Measurements from ENCODE around the gene TRPM7. TPM values are rescaled to one million over a fixed set of nuclear protein-coding genes. Genes with fewer than 3 reads are reported as not detected.

The TRPM7 gene
- total and polyA plus RNA-seq, 8 donors: 30.6 to 47.6 (median 40.1) TPM

DNA sequence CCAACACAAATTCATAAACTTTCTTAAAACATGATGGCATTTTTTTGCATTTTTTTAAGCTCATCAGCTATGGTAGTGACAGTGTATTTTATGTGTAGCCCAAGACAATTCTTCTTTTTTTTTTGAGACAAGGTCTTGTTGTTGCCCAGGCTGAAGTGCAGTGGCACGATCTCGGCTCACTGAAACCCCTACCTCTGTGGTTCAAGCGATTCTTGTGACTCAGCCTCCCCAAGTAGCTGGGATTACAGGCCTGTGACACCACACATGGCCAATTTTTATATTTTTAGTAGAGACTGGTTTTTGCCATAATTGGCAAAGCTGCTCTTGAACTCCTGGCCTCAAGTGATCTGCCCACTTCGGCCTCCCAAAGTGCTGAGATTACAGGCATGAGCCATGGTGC lies 122.8 kb downstream of the TRPM7 start:
- Histone ChIP-seq H3K36me3 (peaks cover 0 to 74% of the 10 kb centered on the region in 2 donors), H3K27me3 (no peaks in the 10 kb centered on the region), H3K4me3 (no peak overlapping the region), H3K27ac (no peak overlapping the region), H3K9me3 (no peaks in the 10 kb centered on the region), H3K4me1 (no peaks in the 10 kb centered on the region)
- intact Hi-C loops (cut with DNase I): no loop called here
- TF ChIP-seq, protein P1, sequence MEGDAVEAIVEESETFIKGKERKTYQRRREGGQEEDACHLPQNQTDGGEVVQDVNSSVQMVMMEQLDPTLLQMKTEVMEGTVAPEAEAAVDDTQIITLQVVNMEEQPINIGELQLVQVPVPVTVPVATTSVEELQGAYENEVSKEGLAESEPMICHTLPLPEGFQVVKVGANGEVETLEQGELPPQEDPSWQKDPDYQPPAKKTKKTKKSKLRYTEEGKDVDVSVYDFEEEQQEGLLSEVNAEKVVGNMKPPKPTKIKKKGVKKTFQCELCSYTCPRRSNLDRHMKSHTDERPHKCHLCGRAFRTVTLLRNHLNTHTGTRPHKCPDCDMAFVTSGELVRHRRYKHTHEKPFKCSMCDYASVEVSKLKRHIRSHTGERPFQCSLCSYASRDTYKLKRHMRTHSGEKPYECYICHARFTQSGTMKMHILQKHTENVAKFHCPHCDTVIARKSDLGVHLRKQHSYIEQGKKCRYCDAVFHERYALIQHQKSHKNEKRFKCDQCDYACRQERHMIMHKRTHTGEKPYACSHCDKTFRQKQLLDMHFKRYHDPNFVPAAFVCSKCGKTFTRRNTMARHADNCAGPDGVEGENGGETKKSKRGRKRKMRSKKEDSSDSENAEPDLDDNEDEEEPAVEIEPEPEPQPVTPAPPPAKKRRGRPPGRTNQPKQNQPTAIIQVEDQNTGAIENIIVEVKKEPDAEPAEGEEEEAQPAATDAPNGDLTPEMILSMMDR (IDR thresholded peaks at IDR 0.05): no peak
- ATAC-seq: no peak
- no peak for DNase-seq

DNA sequence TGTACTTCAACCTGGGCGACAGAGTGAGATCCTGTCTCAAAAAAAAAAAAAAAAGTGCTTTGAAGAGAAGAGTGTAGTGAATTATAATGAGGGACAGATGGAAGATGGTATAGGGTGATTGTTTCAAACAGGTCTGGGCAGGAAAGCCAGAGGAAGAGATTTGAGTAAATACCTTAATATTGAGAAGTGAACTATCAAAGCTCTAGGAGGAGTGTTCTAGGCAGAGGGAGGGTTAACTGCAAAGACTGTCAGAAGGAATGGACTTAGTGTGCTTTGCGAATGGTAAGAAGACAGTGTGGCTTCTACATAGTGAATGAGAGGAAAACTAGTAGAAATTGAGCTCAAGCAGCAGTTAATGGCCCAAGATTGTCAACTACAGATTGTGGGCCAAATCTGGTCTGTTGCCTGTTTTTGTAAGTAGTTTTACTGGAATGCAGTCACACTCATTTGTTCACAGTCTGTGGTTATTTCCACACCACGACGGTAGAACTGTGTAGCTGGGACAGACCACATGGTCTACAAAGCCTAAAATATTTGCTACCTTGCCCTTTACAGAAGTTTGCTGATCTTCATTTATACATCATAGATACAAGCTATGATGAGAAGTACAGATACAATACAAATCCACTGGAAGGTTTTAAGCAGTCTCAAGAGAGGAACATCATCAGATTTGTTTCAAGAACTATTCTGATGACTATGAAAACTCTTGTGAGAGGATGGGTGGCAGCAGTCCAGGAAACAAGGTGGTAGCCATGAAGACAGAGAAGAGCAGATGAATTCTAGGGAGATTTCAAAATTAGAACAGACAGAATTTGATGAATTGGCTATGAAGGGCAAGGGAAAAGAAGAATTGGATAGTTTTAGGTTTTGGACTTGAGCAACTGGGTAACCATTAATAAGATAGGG lies 123.6 kb downstream of the TRPM7 start:
- ATAC-seq: no peak
- Histone ChIP-seq H3K4me3 (no peak overlapping the region), H3K36me3 (peaks cover 0 to 74% of the 10 kb centered on the region in 2 donors), H3K9me3 (no peaks in the 10 kb centered on the region), H3K4me1 (no peaks in the 10 kb centered on the region), H3K27me3 (no peaks in the 10 kb centered on the region), H3K27ac (peak overlapping the region in 1 of 2 donors; percentile 45)
- DNase-seq: no peak
- intact Hi-C loops (cut with DNase I): no loop called here
- TF ChIP-seq, protein P1 (IDR thresholded peaks at IDR 0.05): no peak

DNA sequence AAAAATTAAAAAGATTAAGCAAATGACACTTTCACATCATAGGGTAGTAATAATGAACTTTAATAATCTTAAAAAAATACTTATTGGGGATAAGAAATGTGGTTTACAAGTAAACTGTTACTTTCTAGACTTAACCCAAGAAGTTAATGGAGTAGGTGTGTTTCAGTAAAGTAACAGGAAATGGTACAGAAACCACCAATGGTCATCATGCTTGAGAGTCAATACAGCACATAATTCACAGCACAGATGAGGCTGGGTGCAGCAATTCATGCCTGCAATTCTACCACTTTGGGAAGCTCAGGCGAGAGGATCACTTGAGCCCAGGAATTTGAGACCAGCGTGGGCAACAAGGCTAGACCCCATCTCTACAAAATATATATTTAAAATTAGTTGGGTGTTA lies 128.6 kb downstream of the TRPM7 start:
- intact Hi-C loops (cut with DNase I): no loop called here
- Histone ChIP-seq H3K27ac (no peak overlapping the region), H3K9me3 (no peaks in the 10 kb centered on the region), H3K36me3 (peaks cover 0 to 43% of the 10 kb centered on the region in 2 donors), H3K4me1 (no peaks in the 10 kb centered on the region), H3K4me3 (no peak overlapping the region), H3K27me3 (no peaks in the 10 kb centered on the region)
- ATAC-seq: no peak
- no peak for DNase-seq
- TF ChIP-seq, protein P1 (IDR thresholded peaks at IDR 0.05): no peak

DNA sequence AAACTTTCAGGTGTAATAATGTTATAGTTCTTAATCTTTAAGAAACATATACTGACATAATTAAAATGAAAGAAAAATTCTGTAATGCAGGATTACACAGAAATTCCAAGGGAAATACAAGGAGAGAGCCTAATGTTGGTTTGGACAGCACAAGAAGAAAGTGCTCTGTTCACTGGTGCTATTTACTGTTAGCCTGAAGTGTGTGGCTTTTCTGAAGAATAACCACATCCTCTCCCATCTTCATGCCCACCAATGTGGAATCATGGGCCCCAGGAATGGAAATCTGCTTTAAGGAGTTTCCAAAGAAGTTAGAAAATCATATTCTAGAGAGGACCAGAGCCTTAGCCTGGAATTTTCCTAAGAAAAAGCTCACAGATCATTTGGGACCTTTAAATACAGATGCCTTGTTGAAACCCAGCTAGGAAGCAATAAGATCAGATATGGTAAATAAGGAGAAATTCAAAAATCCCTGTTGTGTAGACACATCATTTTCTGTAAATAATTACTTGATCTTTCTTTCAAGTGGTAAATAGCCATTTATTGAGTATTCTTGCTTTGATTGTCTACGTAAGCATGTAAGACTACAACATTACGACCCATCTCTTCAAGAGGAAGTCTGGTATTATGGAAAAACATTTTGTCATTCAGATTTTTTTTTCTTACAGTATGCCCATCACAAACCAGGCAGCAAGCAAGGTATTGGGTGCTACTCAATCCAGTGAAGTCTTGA lies 129.8 kb downstream of the TRPM7 start:
- H3K27ac ChIP-seq: no peak overlapping the region
- ATAC-seq (no peak), DNase-seq (no peak)
- TF ChIP-seq, protein P1 (IDR thresholded peaks at IDR 0.05): no peak
- H3K27me3 ChIP-seq: no peaks in the 10 kb centered on the region
- H3K4me1 ChIP-seq: no peaks in the 10 kb centered on the region
- no peak overlapping the region for H3K4me3 ChIP-seq
- H3K9me3 ChIP-seq: no peaks in the 10 kb centered on the region
- H3K36me3 ChIP-seq: peaks cover 0 to 33% of the 10 kb centered on the region in 2 donors
- intact Hi-C loops (cut with DNase I): no loop called here

DNA sequence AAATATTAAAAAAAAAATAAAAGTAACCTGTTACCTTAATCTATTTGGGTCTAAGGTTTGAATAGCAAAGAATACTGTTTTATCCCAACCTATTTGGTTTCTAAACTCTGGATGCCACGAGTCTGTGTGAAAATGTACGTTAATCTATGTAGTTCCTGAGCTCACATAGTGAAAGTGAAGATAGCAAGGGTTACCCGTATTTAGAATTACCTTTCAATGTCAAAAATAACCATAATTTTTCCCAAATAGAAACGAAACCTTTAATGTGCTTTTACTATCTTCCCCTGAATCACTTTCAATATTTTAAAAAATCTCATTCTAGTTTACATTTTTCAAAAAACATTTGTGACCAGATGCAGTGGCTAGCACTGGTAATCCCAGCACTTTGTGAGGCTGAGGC lies 134.4 kb downstream of the TRPM7 start:
- ATAC-seq (no peak), DNase-seq (no peak)
- TF ChIP-seq, protein P1 (IDR thresholded peaks at IDR 0.05): no peak
- intact Hi-C loops (cut with DNase I): no loop called here
- H3K27ac ChIP-seq: no peak overlapping the region
- H3K9me3 ChIP-seq: no peaks in the 10 kb centered on the region
- H3K36me3 ChIP-seq: no peaks in the 10 kb centered on the region
- H3K27me3 ChIP-seq: no peaks in the 10 kb centered on the region
- no peak overlapping the region for H3K4me3 ChIP-seq
- no peaks in the 10 kb centered on the region for H3K4me1 ChIP-seq

All from left lung (tissue), 10 donors.